GM12878 (cell line): ENCODE measurements around the gene DEPDC1B. TPM values are rescaled to one million over a fixed set of nuclear protein-coding genes. Genes with fewer than 3 reads are reported as not detected.

ENCODE experiments used
- ATAC-seq: fragments of 200-7000 bp; cut with Tn5 transposase; 3 replicates; pipeline ENCODE4 v1.9.1; 2020; ENCODE audit warnings: mild to moderate bottlenecking, moderate library complexity
- BruUV-seq: library from RNA; stranded (reverse); fragments of 400-500 nt; replicated peaks from 2 replicates; lab custom pipeline; 2021; lab: Mats Ljungman, UMichigan
- CTCF ChIA-PET: fragments of 300-600 bp; sonication (Branson Sonifier 250); formaldehyde crosslinking; extraction: SDS; loops from one replicate; lab custom pipeline; 2021; ENCODE audit warnings: inconsistent platforms; lab: Yijun Ruan, JAX
- POLR2A ChIA-PET: fragments of 350-600 bp; formaldehyde crosslinking; extraction: SDS; loops from one replicate; lab custom pipeline; 2021; ENCODE audit warnings: inconsistent platforms; lab: Charles Lee
- RAD21 ChIA-PET: fragments of 300-600 bp; sonication (Branson Sonifier 250); formaldehyde crosslinking; loops from one replicate; lab custom pipeline; 2023; ENCODE audit warnings: antibody characterized with exemption; ENCODE audit not compliant: unreplicated experiment; lab: Charles Lee
- SMC1A ChIA-PET: fragments of 300-600 bp; sonication (Branson Sonifier 250); formaldehyde crosslinking; loops from one replicate; lab custom pipeline; 2023; ENCODE audit not compliant: unreplicated experiment, uncharacterized antibody; lab: Charles Lee
- DNase-seq: peaks from one replicate; pipeline ENCODE4 v3.0.0-alpha.2; 2011; ENCODE audit warnings: low read depth, low spot score
- FAIRE-seq: peaks from 3 replicates; lab custom pipeline; 2011; peaks lifted over from hg19 to GRCh38; lab: Jason Lieb, UNC
- H2AFZ ChIP-seq: 2 replicates; pipeline ENCODE4 v1.6.0; 2011; ENCODE audit warnings: low read depth, low read length, control low read depth; ENCODE audit not compliant: control insufficient read depth
- H3K27ac ChIP-seq: 2 replicates; pipeline ENCODE4 v1.5.1; 2011; ENCODE audit warnings: control low read depth; ENCODE audit not compliant: control insufficient read depth, insufficient read depth
- H3K27me3 ChIP-seq, 2 experiments: replicated peaks in 1 of 2; 2 replicates each; pipeline versions ENCODE4 v1.6.0 to v1.6.1; 2011; ENCODE audit warnings: low read length in 1 of 2; ENCODE audit not compliant: control insufficient read depth in 2 of 2, insufficient read depth in 2 of 2
- H3K36me3 ChIP-seq, 2 experiments: 2 replicates each; pipeline ENCODE4 v1.5.1; 2011; ENCODE audit warnings: low read length in 1 of 2; ENCODE audit not compliant: control insufficient read depth in 2 of 2, insufficient read depth in 2 of 2
- H3K4me1 ChIP-seq: 2 replicates; pipeline ENCODE4 v1.6.1; 2011; ENCODE audit warnings: mild to moderate bottlenecking, low read length, moderate library complexity, mixed read lengths; ENCODE audit not compliant: control insufficient read depth, insufficient read depth
- H3K4me2 ChIP-seq: 2 replicates; pipeline ENCODE4 v1.6.0; 2011; ENCODE audit warnings: control low read depth; ENCODE audit not compliant: control insufficient read depth, insufficient read depth
- H3K4me3 ChIP-seq: fragments of 200-600 bp; sonication (generic); 2 replicates; pipeline ENCODE4 v1.5.1; 2016
- H3K79me2 ChIP-seq: 2 replicates; pipeline ENCODE4 v1.6.0; 2011; ENCODE audit warnings: low read length; ENCODE audit not compliant: control insufficient read depth, insufficient read depth
- H3K9ac ChIP-seq: 2 replicates; pipeline ENCODE4 v1.8.0; 2011; ENCODE audit warnings: low read length, control low read depth, mixed read lengths; ENCODE audit not compliant: control insufficient read depth, insufficient read depth
- H3K9me3 ChIP-seq: replicated peaks from 3 replicates; pipeline ENCODE4 v1.5.1; 2011; ENCODE audit warnings: mild to moderate bottlenecking, low read length; ENCODE audit not compliant: control insufficient read depth, insufficient read depth
- H4K20me1 ChIP-seq: 2 replicates; pipeline ENCODE4 v1.6.0; 2011; ENCODE audit not compliant: control insufficient read depth, insufficient read depth
- BACH1 ChIP-seq: fragments of 450-650 bp; IDR thresholded peaks from 2 replicates; pipeline ENCODE4 v1.6.1; 2017; ENCODE audit warnings: mild to moderate bottlenecking, borderline replicate concordance
- JUNB ChIP-seq: IDR thresholded peaks from 2 replicates; pipeline ENCODE4 v1.6.1; 2016; ENCODE audit warnings: antibody characterized with exemption, mild to moderate bottlenecking
- NFYB ChIP-seq: IDR thresholded peaks from 2 replicates; pipeline ENCODE4 v1.6.1; 2011; ENCODE audit warnings: low read depth, mild to moderate bottlenecking, low read length, improper control_type of control experiment, moderate library complexity; ENCODE audit not compliant: insufficient read depth
- RBBP5 ChIP-seq: fragments of 200-600 bp; sonication (generic); conservative IDR thresholded peaks from 2 replicates; pipeline ENCODE4 v1.6.1; 2016
- SUPT20H ChIP-seq: IDR thresholded peaks from 2 replicates; pipeline ENCODE4 v1.6.1; 2011; ENCODE audit warnings: low read depth, mild to moderate bottlenecking, low read length, moderate library complexity, borderline replicate concordance; ENCODE audit not compliant: control insufficient read depth
- YY1 ChIP-seq: IDR thresholded peaks from 2 replicates; pipeline ENCODE4 v1.6.1; 2011; ENCODE audit warnings: low read depth, mild to moderate bottlenecking, low read length
- WGBS: methylation state at CpG from one replicate; pipeline ENCODE4 v1.1.6; 2016; ENCODE audit warnings: low lambda C conversion rate; ENCODE audit not compliant: insufficient replicate concordance, insufficient coverage; ENCODE audit errors: missing lambda C conversion rate; 5-methylcytosine and 5-hydroxymethylcytosine counted together
- in situ Hi-C: fragments of 300-500 bp; cut with MboI; formaldehyde crosslinking; loops from 9 replicates; pipeline ENCODE4 v1.14.3; 2018; ENCODE audit warnings: mixed read lengths
- intact Hi-C: fragments of 100-400 bp; cut with micrococcal nuclease; formaldehyde crosslinking; loops from one replicate; pipeline ENCODE4 v1.14.2; 2022; ENCODE audit not compliant: unreplicated experiment
- polyA plus RNA-seq, 11 experiments: library from polyadenylated mRNA; depleted of rRNA in 4 of 11; unstranded in 6 of 11; stranded (reverse) in 5 of 11; fragments of >200 nt; fragmentation: Nextera tagmentation in 4 of 11; fragmentation: Illumina TruSeq in 1 of 11; extraction: Ambion mirVana in 4 of 11; extraction: Trizol in 1 of 11; gene quantifications; 1 replicate in 1 of 11; 2 replicates in 10 of 11; pipeline versions ENCODE4 v1.2.1 to v1.2.3, GENCODE V29; 2011 to 2016; ENCODE audit warnings: inconsistent platforms in 2 of 11, missing spikeins in 2 of 11, low read depth in 1 of 11
- total RNA-seq, 4 experiments: library from RNA; depleted of rRNA in 3 of 4; stranded (reverse); fragments of >200 nt in 3 of 4; fragmentation: Illumina TruSeq in 1 of 4; extraction: Trizol in 1 of 4; gene quantifications; 2 replicates each; pipeline versions ENCODE4 v1.2.1 to v1.2.3, GENCODE V29; 2013 to 2021
- TF ChIP-seq, protein P1 (sequence below), 3 experiments: IDR thresholded peaks in 2 of 3; conservative IDR thresholded peaks in 1 of 3; 2 replicates each; pipeline ENCODE4 v1.5.1; 2011; ENCODE audit warnings: low read depth in 3 of 3, low read length in 3 of 3, mild to moderate bottlenecking in 3 of 3, control low read depth in 2 of 3, moderate library complexity in 2 of 3, inconsistent platforms in 1 of 3, mixed read lengths in 1 of 3; ENCODE audit not compliant: control insufficient read depth in 2 of 3, insufficient read depth in 1 of 3; ENCODE audit errors: extremely low read depth in 1 of 3
- TF ChIP-seq, protein P2 (sequence below): fragments of 450-650 bp; IDR thresholded peaks from 2 replicates; pipeline ENCODE4 v1.6.1; 2017; ENCODE audit warnings: low read depth, mild to moderate bottlenecking, moderate library complexity
- TF ChIP-seq, protein P3 (sequence below): IDR thresholded peaks from 2 replicates; pipeline ENCODE4 v1.6.1; 2012; ENCODE audit warnings: low read length, inconsistent platforms
- TF ChIP-seq, protein P4 (sequence below): fragments of 450-650 bp; conservative IDR thresholded peaks from 2 replicates; pipeline ENCODE4 v1.6.1; 2017; ENCODE audit warnings: mild to moderate bottlenecking, moderate library complexity
- TF ChIP-seq, protein P5 (sequence below): fragments of 450-650 bp; IDR thresholded peaks from 2 replicates; pipeline ENCODE4 v1.6.1; 2016; ENCODE audit warnings: mild to moderate bottlenecking

The DEPDC1B gene
- total and polyA plus RNA-seq, 10 of the 15 experiments (the other 5 are each of a cell fraction or from before 2014, with no cell fraction given), result 29.7 to 56.5 (median 35.5) TPM

DNA sequence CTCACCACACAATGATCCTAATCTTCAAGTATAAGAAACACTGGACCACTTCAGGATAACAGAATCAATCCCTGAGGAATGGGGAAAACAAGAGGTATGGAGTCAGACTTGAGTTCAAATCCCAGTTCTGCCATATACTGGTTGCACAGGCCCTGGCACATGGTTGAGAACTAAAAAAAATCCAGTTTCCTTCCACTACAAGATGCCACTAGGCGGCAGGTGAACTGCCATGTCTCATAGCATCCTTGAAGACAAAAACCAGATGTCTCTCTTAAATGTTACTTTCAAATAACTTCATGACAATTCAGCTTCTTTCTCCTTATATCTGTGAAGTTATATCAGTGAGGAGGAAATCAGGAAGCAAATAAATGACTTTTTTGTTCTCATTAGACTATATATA, 11.0 kb downstream of the DEPDC1B start (continued):
- TF ChIP-seq BACH1, result no peak

DNA sequence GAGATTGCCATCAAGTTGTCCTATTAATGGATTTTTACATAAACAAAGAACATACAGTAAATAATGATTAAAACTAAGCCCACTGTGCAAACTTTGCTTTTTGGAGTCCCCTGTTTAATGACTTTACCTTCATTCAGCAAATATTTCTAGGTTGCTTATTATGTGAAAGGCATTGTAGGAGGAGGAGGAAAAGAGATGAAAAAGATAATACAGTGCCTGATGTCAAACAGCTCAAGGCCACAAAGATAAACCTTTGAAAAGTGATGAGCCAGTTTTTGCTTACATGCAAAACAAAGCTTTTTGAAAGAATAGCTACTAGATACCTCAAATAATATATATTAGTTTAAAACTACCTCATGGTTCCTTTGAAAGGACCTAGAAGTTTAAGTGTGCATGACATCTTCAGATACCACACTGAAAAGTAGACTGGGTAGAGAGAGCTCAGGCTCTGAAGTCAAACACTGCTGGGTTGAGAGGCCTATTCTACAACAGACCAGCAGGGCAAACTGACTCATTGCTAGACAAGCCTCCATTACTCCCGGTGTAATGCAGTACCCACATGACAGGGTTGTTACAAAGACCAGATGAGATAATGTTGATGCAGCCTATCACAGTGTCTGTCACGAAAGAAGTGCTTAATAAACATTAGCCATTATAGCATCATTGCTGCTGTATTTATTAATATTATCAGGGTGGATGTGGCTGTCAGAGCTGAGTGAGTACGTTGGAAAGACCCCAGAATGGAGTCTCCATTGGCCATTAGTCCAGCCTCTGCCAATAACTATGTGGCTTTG, 11.8 kb downstream of the DEPDC1B start:
- ChIA-PET SMC1A (interaction anchor here (0.6 to 3.5 kb wide), 10 partner anchors 8 to 469 kb away, joined by 3 to 19 read pairs (median 4); partner anchors contain the start of gene DEPDC1B), RAD21 (interaction anchor here (1.0 to 1.4 kb wide), 2 partner anchors 9 to 11 kb away, joined by 4 to 7 read pairs; no protein-coding TSS in a partner anchor), POLR2A (no interaction called here), CTCF (interaction anchor here (1.0 to 9.3 kb wide), 7 partner anchors 10 to 273 kb away, joined by 3 to 99 read pairs (median 5); partner anchors contain the start of gene DEPDC1B)
- FAIRE-seq, result peak; percentile 66
- no peaks in the 10 kb centered on the region for H3K27me3 ChIP-seq
- H3K4me1 ChIP-seq, result no peaks in the 10 kb centered on the region
- H3K4me3 ChIP-seq, result no peak overlapping the region
- H3K9me3 ChIP-seq, result no peaks in the 10 kb centered on the region; the same call in 1 of the 3 replicates
- H4K20me1 ChIP-seq, result no peaks in the 10 kb centered on the region
- intact Hi-C loops (no loop called here), in situ Hi-C loops (loop anchor here (25.0 kb wide), 1 partner anchor 249 kb away; the partner anchor contains the start of genes ERCC8 and NDUFAF2)
- ATAC-seq, result peak; percentile 98
- no TSS peak for BruUV-seq
- H3K9ac ChIP-seq, result no peak overlapping the region
- H3K79me2 ChIP-seq, result peaks cover 34% of the 10 kb centered on the region
- peak overlapping the region; percentile 37; the same call in 1 of the 2 replicates for H2AFZ ChIP-seq
- peaks cover 0 to 4% of the 10 kb centered on the region in 2 experiments; a peak in 2 of 4 replicates for H3K36me3 ChIP-seq
- H3K4me2 ChIP-seq, result no peak overlapping the region
- 65% methylated on average over 3 of the region's 3 CpGs for WGBS
- DNase-seq, result no peak
- H3K27ac ChIP-seq, result no peak overlapping the region
- TF ChIP-seq JUNB (peak; percentile 64), NFYB (no peak), RBBP5 (no peak), YY1 (peak; percentile 88), SUPT20H (no peak)
- TF ChIP-seq, protein P1, sequence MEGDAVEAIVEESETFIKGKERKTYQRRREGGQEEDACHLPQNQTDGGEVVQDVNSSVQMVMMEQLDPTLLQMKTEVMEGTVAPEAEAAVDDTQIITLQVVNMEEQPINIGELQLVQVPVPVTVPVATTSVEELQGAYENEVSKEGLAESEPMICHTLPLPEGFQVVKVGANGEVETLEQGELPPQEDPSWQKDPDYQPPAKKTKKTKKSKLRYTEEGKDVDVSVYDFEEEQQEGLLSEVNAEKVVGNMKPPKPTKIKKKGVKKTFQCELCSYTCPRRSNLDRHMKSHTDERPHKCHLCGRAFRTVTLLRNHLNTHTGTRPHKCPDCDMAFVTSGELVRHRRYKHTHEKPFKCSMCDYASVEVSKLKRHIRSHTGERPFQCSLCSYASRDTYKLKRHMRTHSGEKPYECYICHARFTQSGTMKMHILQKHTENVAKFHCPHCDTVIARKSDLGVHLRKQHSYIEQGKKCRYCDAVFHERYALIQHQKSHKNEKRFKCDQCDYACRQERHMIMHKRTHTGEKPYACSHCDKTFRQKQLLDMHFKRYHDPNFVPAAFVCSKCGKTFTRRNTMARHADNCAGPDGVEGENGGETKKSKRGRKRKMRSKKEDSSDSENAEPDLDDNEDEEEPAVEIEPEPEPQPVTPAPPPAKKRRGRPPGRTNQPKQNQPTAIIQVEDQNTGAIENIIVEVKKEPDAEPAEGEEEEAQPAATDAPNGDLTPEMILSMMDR (IDR thresholded peaks at IDR 0.05 in 2 of 3, conservative IDR thresholded peaks at IDR 0.05 in 1 of 3; ENCODE audit: control insufficient read depth in 2 of 3, extremely low read depth in 1 of 3, insufficient read depth in 1 of 3, low read depth in 3 of 3, low read length in 3 of 3), result peak; percentile 2 to 49 (median 45); a peak in 3 of 6 replicates
- TF ChIP-seq, protein P2, sequence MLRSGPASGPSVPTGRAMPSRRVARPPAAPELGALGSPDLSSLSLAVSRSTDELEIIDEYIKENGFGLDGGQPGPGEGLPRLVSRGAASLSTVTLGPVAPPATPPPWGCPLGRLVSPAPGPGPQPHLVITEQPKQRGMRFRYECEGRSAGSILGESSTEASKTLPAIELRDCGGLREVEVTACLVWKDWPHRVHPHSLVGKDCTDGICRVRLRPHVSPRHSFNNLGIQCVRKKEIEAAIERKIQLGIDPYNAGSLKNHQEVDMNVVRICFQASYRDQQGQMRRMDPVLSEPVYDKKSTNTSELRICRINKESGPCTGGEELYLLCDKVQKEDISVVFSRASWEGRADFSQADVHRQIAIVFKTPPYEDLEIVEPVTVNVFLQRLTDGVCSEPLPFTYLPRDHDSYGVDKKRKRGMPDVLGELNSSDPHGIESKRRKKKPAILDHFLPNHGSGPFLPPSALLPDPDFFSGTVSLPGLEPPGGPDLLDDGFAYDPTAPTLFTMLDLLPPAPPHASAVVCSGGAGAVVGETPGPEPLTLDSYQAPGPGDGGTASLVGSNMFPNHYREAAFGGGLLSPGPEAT, result no peak
- TF ChIP-seq, protein P3, sequence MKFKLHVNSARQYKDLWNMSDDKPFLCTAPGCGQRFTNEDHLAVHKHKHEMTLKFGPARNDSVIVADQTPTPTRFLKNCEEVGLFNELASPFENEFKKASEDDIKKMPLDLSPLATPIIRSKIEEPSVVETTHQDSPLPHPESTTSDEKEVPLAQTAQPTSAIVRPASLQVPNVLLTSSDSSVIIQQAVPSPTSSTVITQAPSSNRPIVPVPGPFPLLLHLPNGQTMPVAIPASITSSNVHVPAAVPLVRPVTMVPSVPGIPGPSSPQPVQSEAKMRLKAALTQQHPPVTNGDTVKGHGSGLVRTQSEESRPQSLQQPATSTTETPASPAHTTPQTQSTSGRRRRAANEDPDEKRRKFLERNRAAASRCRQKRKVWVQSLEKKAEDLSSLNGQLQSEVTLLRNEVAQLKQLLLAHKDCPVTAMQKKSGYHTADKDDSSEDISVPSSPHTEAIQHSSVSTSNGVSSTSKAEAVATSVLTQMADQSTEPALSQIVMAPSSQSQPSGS, result no peak
- TF ChIP-seq, protein P4, sequence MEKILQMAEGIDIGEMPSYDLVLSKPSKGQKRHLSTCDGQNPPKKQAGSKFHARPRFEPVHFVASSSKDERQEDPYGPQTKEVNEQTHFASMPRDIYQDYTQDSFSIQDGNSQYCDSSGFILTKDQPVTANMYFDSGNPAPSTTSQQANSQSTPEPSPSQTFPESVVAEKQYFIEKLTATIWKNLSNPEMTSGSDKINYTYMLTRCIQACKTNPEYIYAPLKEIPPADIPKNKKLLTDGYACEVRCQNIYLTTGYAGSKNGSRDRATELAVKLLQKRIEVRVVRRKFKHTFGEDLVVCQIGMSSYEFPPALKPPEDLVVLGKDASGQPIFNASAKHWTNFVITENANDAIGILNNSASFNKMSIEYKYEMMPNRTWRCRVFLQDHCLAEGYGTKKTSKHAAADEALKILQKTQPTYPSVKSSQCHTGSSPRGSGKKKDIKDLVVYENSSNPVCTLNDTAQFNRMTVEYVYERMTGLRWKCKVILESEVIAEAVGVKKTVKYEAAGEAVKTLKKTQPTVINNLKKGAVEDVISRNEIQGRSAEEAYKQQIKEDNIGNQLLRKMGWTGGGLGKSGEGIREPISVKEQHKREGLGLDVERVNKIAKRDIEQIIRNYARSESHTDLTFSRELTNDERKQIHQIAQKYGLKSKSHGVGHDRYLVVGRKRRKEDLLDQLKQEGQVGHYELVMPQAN, result no peak
- TF ChIP-seq, protein P5, sequence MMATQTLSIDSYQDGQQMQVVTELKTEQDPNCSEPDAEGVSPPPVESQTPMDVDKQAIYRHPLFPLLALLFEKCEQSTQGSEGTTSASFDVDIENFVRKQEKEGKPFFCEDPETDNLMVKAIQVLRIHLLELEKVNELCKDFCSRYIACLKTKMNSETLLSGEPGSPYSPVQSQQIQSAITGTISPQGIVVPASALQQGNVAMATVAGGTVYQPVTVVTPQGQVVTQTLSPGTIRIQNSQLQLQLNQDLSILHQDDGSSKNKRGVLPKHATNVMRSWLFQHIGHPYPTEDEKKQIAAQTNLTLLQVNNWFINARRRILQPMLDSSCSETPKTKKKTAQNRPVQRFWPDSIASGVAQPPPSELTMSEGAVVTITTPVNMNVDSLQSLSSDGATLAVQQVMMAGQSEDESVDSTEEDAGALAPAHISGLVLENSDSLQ, result no peak
